Spinal cord (tissue), 10 donors: ENCODE measurements around the gene TBC1D8. TPM values are rescaled to one million over a fixed set of nuclear protein-coding genes. Genes with fewer than 3 reads are reported as not detected.
"Not testable (repeated sequence)": the region's sequence is repeated elsewhere in the genome, so short reads cannot be mapped to it uniquely, and the experiment has no call there.

Source experiments
- DNase-seq, 6 donors: peaks; one replicate each; pipeline versions ENCODE4 v3.0.0 to v3.0.0-alpha.2; 2013 to 2015; ENCODE audit warnings: low spot score in 6 of 6, low read depth in 4 of 6
- H3K27ac ChIP-seq: one replicate; pipeline ENCODE4 v1.5.1; 2013; ENCODE audit warnings: low read depth, low read length, control low read depth
- H3K27me3 ChIP-seq: one replicate; pipeline ENCODE4 v1.6.1; 2013; ENCODE audit warnings: low read length; ENCODE audit not compliant: control insufficient read depth, insufficient read depth
- H3K36me3 ChIP-seq: one replicate; pipeline ENCODE4 v1.6.1; 2013; ENCODE audit warnings: low read length; ENCODE audit not compliant: control insufficient read depth, insufficient read depth
- H3K4me1 ChIP-seq: one replicate; pipeline ENCODE4 v1.6.1; 2013; ENCODE audit warnings: low read length; ENCODE audit not compliant: control insufficient read depth, insufficient read depth
- H3K4me3 ChIP-seq: one replicate; pipeline ENCODE4 v1.5.1; 2013; ENCODE audit warnings: low read depth, low read length, control low read depth
- H3K9me3 ChIP-seq: one replicate; pipeline ENCODE4 v1.6.1; 2013; ENCODE audit warnings: low read length; ENCODE audit not compliant: control insufficient read depth, insufficient read depth
- WGBS: methylation state at CpG from one replicate; pipeline ENCODE4 v1.1.5; 2013; ENCODE audit warnings: missing lambda C conversion rate; ENCODE audit not compliant: insufficient coverage; 5-methylcytosine and 5-hydroxymethylcytosine counted together
- polyA plus RNA-seq, 2 donors: library from polyadenylated mRNA; unstranded; fragments of 120-200 nt; gene quantifications; one replicate each; pipeline ENCODE4 v1.2.1, GENCODE V29; 2013; ENCODE audit not compliant: insufficient read length in 2 of 2
- total RNA-seq, 2 donors: library from RNA; depleted of rRNA in 1 of 2; stranded (reverse); fragments of 120-200 nt in 1 of 2; fragments of >200 nt in 1 of 2; gene quantifications; one replicate each; pipeline versions ENCODE4 v1.2.3 to v1.2.4, GENCODE V29; 2013 to 2014
- donor health status: healthy.

Gene TBC1D8
- total and polyA plus RNA-seq, 4 donors, result 16.7 to 21.3 (median 18.0) TPM

GRCh38 chr2:101057051-101057933 is 93.9 kb downstream of the TBC1D8 start:
- no peaks in the 10 kb centered on the region for H3K4me1 ChIP-seq
- H3K4me3 ChIP-seq, result no peak overlapping the region
- H3K36me3 ChIP-seq, result no peaks in the 10 kb centered on the region
- H3K9me3 ChIP-seq, result no peaks in the 10 kb centered on the region
- 87% methylated on average over 3 of the region's 5 CpGs for WGBS
- no peak overlapping the region for H3K27ac ChIP-seq
- DNase-seq, result no peak
- H3K27me3 ChIP-seq, result no peaks in the 10 kb centered on the region

- H3K27ac ChIP-seq, result no peak overlapping the region
- WGBS, result 87% methylated on average over 3 of the region's 3 CpGs
- H3K36me3 ChIP-seq, result no peaks in the 10 kb centered on the region
Measured at GRCh38 chr2:101053117-101053516, 98.1 kb downstream of the TBC1D8 start.

GRCh38 chr2:101052147-101052546 is 99.0 kb downstream of the TBC1D8 start:
- 100% methylated on average over 1 of the region's 5 CpGs for WGBS
- H3K27ac ChIP-seq, result no peak overlapping the region
- no peak overlapping the region for H3K4me3 ChIP-seq
- peaks cover 1% of the 10 kb centered on the region for H3K4me1 ChIP-seq
- H3K36me3 ChIP-seq, result peaks cover 2% of the 10 kb centered on the region
- no peak for DNase-seq
- H3K9me3 ChIP-seq, result no peaks in the 10 kb centered on the region
- H3K27me3 ChIP-seq, result no peaks in the 10 kb centered on the region

More at GRCh38 chr2:101053117-101053516, 98.1 kb downstream of the TBC1D8 start:
- Histone ChIP-seq H3K9me3 (no peaks in the 10 kb centered on the region), H3K27me3 (no peaks in the 10 kb centered on the region), H3K4me1 (no peaks in the 10 kb centered on the region), H3K4me3 (no peak overlapping the region)
- no peak for DNase-seq

GRCh38 chr2:101050886-101051285 is 100.3 kb downstream of the TBC1D8 start:
- no CpG with 5 or more reads among the region's 6 CpGs for WGBS
- H3K36me3 ChIP-seq, result not testable (repeated sequence)

GRCh38 chr2:101048756-101049155 is 102.4 kb downstream of the TBC1D8 start:
- no peaks in the 10 kb centered on the region for H3K27me3 ChIP-seq
- peaks cover 9% of the 10 kb centered on the region for H3K4me1 ChIP-seq
- H3K27ac ChIP-seq, result no peak overlapping the region
- H3K4me3 ChIP-seq, result no peak overlapping the region
- WGBS, result no CpG with 5 or more reads among the region's 3 CpGs
- no peaks in the 10 kb centered on the region for H3K9me3 ChIP-seq
- DNase-seq, result no peak
- peaks cover 2% of the 10 kb centered on the region for H3K36me3 ChIP-seq

More at GRCh38 chr2:101050886-101051285, 100.3 kb downstream of the TBC1D8 start:
- H3K9me3 ChIP-seq, H3K4me3 ChIP-seq, H3K27me3 ChIP-seq, H3K4me1 ChIP-seq, DNase-seq, H3K27ac ChIP-seq: not testable (repeated sequence)

- DNase-seq, result no peak
- H3K4me3 ChIP-seq, result no peak overlapping the region
- no peaks in the 10 kb centered on the region for H3K27me3 ChIP-seq
- no peaks in the 10 kb centered on the region for H3K9me3 ChIP-seq
- H3K4me1 ChIP-seq, result peaks cover 9% of the 10 kb centered on the region
- WGBS, result 100% methylated on average over 1 of the region's 6 CpGs
- peaks cover 2% of the 10 kb centered on the region for H3K36me3 ChIP-seq
- H3K27ac ChIP-seq, result no peak overlapping the region
Measured at GRCh38 chr2:101047774-101048173, 103.4 kb downstream of the TBC1D8 start.

- no peaks in the 10 kb centered on the region for H3K27me3 ChIP-seq
- peaks cover 2% of the 10 kb centered on the region for H3K36me3 ChIP-seq
- no peaks in the 10 kb centered on the region for H3K9me3 ChIP-seq
- 65% methylated on average over 12 of the region's 12 CpGs for WGBS
- DNase-seq, result peak in 1 of 6 donors; percentile 9
- H3K4me3 ChIP-seq, result no peak overlapping the region
- H3K4me1 ChIP-seq, result peaks cover 9% of the 10 kb centered on the region
- no peak overlapping the region for H3K27ac ChIP-seq
Measured at GRCh38 chr2:101047075-101047766, 104.0 kb downstream of the TBC1D8 start.

- no peaks in the 10 kb centered on the region for H3K9me3 ChIP-seq
- peaks cover 2% of the 10 kb centered on the region for H3K36me3 ChIP-seq
- H3K4me1 ChIP-seq, result peaks cover 9% of the 10 kb centered on the region
- H3K27ac ChIP-seq, result no peak overlapping the region
- H3K4me3 ChIP-seq, result no peak overlapping the region
- 94% methylated on average over 8 of the region's 10 CpGs for WGBS
- DNase-seq, result no peak
- H3K27me3 ChIP-seq, result no peaks in the 10 kb centered on the region
Measured at GRCh38 chr2:101045330-101045729, 105.9 kb downstream of the TBC1D8 start.

GRCh38 chr2:101041413-101041812 is 109.8 kb downstream of the TBC1D8 start:
- DNase-seq, result no peak
- 92% methylated on average over 3 of the region's 4 CpGs for WGBS
- H3K36me3 ChIP-seq, result peaks cover 21% of the 10 kb centered on the region
- no peaks in the 10 kb centered on the region for H3K9me3 ChIP-seq
- peaks cover 2% of the 10 kb centered on the region for H3K4me1 ChIP-seq
- H3K4me3 ChIP-seq, result no peak overlapping the region
- H3K27me3 ChIP-seq, result no peaks in the 10 kb centered on the region
- no peak overlapping the region for H3K27ac ChIP-seq
